Measurements from ENCODE around the gene ATP8A1. TPM values are rescaled to one million over a fixed set of nuclear protein-coding genes. Genes with fewer than 3 reads are reported as not detected.

The ATP8A1 gene
- total RNA-seq, 6 donors from 2014 or later, result 39.5 to 264 (median 144) TPM

- WGBS, 2 donors, result 94 to 97% methylated on average over 3 of the region's 3 CpGs
- Histone ChIP-seq H3K4me3 (no peak overlapping the region), H3K4me1 (peaks cover 6 to 19% (median 15%) of the 10 kb centered on the region in 4 donors), H3K36me3 (peaks cover 0 to 3% (median 0%) of the 10 kb centered on the region in 4 donors), H3K27ac (no peak overlapping the region), H3K9me3 (no peaks in the 10 kb centered on the region), H3K27me3 (no peaks in the 10 kb centered on the region)
- no peak for TF ChIP-seq POLR2A (IDR thresholded peaks at IDR 0.05)
- no peak for TF ChIP-seq EP300 (IDR thresholded peaks at IDR 0.05)
- no peak for TF ChIP-seq POLR2AphosphoS5 (IDR thresholded peaks at IDR 0.05)
- no peak for TF ChIP-seq CTCF (IDR thresholded peaks at IDR 0.05)
- DNase-seq (no peak), ATAC-seq (ENCODE audit: low FRiP score in 2 of 2) (no peak)
Measured at GRCh38 chr4:42624551-42624950, 32.4 kb downstream of the ATP8A1 start.

- Histone ChIP-seq H3K4me3 (no peak overlapping the region), H3K36me3 (peaks cover 0 to 3% (median 0%) of the 10 kb centered on the region in 4 donors), H3K9me3 (no peaks in the 10 kb centered on the region), H3K27ac (no peak overlapping the region), H3K27me3 (no peaks in the 10 kb centered on the region), H3K4me1 (peaks cover 0 to 7% (median 0%) of the 10 kb centered on the region in 4 donors)
- WGBS, 2 donors, result 81 to 85% methylated on average over 2 of the region's 2 CpGs
- DNase-seq, result no peak
- ATAC-seq (ENCODE audit: low FRiP score in 2 of 2), result no peak
- TF ChIP-seq POLR2AphosphoS5 (IDR thresholded peaks at IDR 0.05) (no peak), EP300 (IDR thresholded peaks at IDR 0.05) (no peak)
Measured at GRCh38 chr4:42618023-42618422, 38.9 kb downstream of the ATP8A1 start.

GRCh38 chr4:42617030-42617429, 39.9 kb downstream of the ATP8A1 start:
- Histone ChIP-seq H3K36me3 (peaks cover 0 to 3% (median 0%) of the 10 kb centered on the region in 4 donors), H3K27ac (no peak overlapping the region), H3K9me3 (no peaks in the 10 kb centered on the region), H3K4me3 (no peak overlapping the region), H3K27me3 (no peaks in the 10 kb centered on the region), H3K4me1 (peaks cover 0 to 7% (median 0%) of the 10 kb centered on the region in 4 donors)
- DNase-seq, result no peak
- no peak for ATAC-seq (ENCODE audit: low FRiP score in 2 of 2)
- WGBS, 2 donors, result 65 to 67% methylated on average over 2 of the region's 2 CpGs
- TF ChIP-seq POLR2A (IDR thresholded peaks at IDR 0.05) (no peak), POLR2AphosphoS5 (IDR thresholded peaks at IDR 0.05) (no peak), CTCF (IDR thresholded peaks at IDR 0.05) (no peak), EP300 (IDR thresholded peaks at IDR 0.05) (no peak)

GRCh38 chr4:42616572-42616971, 40.3 kb downstream of the ATP8A1 start:
- 85 to 86% methylated on average over 6 of the region's 6 CpGs for whole genome bisulfite sequencing, 2 donors
- H3K4me1 ChIP-seq, result peaks cover 0 to 7% (median 0%) of the 10 kb centered on the region in 4 donors
- ATAC-seq (ENCODE audit: low FRiP score in 2 of 2) (no peak), DNase-seq (no peak)
- no peak for TF ChIP-seq POLR2AphosphoS5 (IDR thresholded peaks at IDR 0.05)
- no peak for TF ChIP-seq POLR2A (IDR thresholded peaks at IDR 0.05)
- TF ChIP-seq CTCF (IDR thresholded peaks at IDR 0.05), result no peak
- TF ChIP-seq EP300 (IDR thresholded peaks at IDR 0.05), result no peak
- H3K27me3 ChIP-seq, result no peaks in the 10 kb centered on the region
- no peak overlapping the region for H3K4me3 ChIP-seq
- H3K9me3 ChIP-seq, result no peaks in the 10 kb centered on the region
- H3K36me3 ChIP-seq, result peaks cover 0 to 3% (median 0%) of the 10 kb centered on the region in 4 donors
- no peak overlapping the region for H3K27ac ChIP-seq

- Histone ChIP-seq H3K27ac (no peak overlapping the region), H3K4me1 (peaks cover 0 to 7% (median 0%) of the 10 kb centered on the region in 4 donors), H3K4me3 (no peak overlapping the region), H3K36me3 (peaks cover 0 to 6% (median 2%) of the 10 kb centered on the region in 4 donors), H3K9me3 (no peaks in the 10 kb centered on the region), H3K27me3 (no peaks in the 10 kb centered on the region)
- TF ChIP-seq POLR2A (IDR thresholded peaks at IDR 0.05), result no peak
- TF ChIP-seq POLR2AphosphoS5 (IDR thresholded peaks at IDR 0.05), result no peak
- no peak for TF ChIP-seq CTCF (IDR thresholded peaks at IDR 0.05)
- no peak for TF ChIP-seq EP300 (IDR thresholded peaks at IDR 0.05)
- 76 to 85% methylated on average over 2 of the region's 2 CpGs for WGBS, 2 donors
- ATAC-seq (ENCODE audit: low FRiP score in 2 of 2) (no peak), DNase-seq (no peak)
Measured at GRCh38 chr4:42615131-42615763, 41.7 kb downstream of the ATP8A1 start.

Data from upper lobe of left lung (tissue), 6 donors.